Measurements from ENCODE around the gene HCN2.
A peak's percentile ranks its signal among the peaks of the same experiment; 100 is the strongest.

Gene HCN2

DNA sequence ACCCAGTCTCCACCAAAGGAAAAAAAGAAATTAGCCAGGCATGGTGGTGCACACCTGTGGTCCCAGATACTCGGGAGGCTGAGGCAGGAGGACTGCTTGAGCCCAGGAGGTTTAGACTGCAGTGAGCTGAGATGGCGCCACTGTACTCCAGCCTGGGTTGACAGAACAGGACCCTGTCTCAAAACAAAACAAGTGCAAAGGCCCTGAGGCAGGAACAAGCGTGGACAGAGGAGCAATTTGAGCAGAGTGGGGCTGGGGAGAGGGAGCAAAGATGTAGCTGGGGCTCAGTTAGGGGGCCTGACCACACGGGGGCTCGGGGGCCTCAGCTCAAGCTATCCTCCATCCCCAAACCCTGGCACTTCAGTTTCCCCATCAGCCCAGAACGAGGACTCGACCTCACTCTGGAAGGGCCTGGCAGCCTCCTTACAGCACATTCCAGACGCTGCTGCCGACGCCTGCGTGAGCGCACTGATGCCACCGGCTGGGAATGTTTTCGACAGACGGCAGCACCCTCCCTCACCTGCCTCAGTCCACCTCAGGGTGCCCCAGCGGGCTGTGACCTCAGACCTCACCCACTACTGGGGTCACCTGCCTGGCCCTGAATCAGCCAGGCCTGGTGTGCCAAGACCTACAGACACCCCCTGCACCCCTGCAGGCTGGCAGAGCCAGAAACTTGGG lies 45.4 kb downstream of the HCN2 start:
- DNase-seq (ENCODE audit: extremely low read depth, low read depth): no peak
- TF ChIP-seq, protein P1, sequence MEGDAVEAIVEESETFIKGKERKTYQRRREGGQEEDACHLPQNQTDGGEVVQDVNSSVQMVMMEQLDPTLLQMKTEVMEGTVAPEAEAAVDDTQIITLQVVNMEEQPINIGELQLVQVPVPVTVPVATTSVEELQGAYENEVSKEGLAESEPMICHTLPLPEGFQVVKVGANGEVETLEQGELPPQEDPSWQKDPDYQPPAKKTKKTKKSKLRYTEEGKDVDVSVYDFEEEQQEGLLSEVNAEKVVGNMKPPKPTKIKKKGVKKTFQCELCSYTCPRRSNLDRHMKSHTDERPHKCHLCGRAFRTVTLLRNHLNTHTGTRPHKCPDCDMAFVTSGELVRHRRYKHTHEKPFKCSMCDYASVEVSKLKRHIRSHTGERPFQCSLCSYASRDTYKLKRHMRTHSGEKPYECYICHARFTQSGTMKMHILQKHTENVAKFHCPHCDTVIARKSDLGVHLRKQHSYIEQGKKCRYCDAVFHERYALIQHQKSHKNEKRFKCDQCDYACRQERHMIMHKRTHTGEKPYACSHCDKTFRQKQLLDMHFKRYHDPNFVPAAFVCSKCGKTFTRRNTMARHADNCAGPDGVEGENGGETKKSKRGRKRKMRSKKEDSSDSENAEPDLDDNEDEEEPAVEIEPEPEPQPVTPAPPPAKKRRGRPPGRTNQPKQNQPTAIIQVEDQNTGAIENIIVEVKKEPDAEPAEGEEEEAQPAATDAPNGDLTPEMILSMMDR (IDR thresholded peaks at IDR 0.05; ENCODE audit: low read depth, low read length): no peak

DNA sequence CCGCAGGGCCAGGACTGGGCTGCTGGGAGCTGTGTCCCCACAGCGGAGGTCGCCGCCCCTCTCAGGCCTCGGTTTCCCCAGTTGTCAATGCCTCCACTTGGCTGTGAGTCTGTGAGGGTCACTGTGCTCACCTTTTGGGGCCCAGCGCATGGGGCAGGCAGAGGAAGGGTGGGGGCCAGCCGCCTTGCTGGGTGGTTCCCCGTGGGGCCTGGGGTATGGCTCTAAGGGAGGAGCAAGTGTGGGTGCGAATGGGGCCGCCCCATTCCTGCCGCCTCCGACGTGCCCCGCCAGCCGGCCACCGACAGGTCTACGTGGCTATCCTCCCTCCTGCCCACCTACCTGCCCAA lies 49.2 kb downstream of the HCN2 start:
- no peak for DNase-seq (ENCODE audit: extremely low read depth, low read depth)
- TF ChIP-seq, protein P1 (IDR thresholded peaks at IDR 0.05; ENCODE audit: low read depth, low read length): no peak

DNA sequence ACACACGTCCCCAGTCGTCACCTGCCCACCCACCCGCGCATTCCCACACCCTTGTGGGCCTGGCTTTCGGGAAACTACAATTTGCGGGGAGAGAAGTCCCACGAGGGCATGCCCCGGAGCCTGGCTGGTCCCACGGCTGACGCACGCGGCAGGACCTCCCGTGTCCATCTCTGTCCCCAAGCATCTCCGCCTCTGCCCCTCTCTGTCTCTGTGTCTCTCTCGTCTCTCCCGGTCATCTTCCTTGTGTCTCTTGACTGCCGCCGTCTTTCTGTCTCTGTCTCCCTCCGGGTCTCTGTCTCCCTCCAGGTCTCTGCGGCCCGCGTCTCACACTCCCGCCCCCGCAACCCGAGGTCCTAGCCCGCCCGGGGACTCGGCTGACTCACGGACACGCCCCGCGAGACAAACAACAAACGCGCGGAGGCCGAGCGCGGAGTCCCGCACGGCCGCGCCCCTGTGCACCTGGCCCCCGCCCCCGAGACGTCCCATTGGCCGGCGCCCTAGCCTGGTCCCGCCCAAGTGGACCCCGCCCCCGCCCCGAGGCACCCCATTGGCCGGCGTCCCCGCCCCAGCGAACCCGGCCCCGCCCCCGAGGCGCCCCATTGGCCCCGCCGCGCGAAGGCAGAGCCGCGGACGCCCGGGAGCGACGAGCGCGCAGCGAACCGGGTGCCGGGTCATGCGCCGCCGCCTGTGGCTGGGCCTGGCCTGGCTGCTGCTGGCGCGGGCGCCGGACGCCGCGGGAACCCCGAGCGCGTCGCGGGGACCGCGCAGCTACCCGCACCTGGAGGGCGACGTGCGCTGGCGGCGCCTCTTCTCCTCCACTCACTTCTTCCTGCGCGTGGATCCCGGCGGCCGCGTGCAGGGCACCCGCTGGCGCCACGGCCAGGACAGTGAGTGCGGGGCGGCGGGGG lies 49.8 kb downstream of the HCN2 start, which contains the start of gene FGF22:
Gene FGF22 (plus strand): TSS at position 627 of the 908 bp plus-strand sequence. CDS start 47 bp downstream, at position 674.
- DNase-seq (ENCODE audit: extremely low read depth, low read depth): peak; percentile 46
- TF ChIP-seq, protein P1 (IDR thresholded peaks at IDR 0.05; ENCODE audit: low read depth, low read length): no peak

DNA sequence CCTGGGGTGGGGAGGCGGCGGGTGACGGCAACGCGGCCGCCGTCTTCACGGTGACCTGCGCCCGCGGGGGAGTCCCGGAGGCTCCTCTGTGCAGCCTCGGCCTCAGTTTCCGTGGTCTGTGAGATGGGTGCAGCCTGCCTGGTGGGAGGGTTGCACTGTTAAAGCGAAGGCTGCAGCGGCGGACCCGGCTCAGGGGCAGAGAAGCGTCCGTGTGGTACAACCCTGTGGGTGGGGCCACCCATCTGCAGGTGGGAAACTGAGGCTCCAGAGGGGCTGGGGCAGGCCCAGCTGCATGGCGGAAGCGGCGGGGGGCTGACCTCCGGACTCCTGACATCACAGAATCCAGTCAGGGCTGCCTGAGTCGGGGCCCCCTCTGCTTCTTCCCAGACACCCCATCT lies 50.5 kb downstream of the HCN2 start:
- DNase-seq (ENCODE audit: extremely low read depth, low read depth): no peak
- TF ChIP-seq, protein P1 (IDR thresholded peaks at IDR 0.05; ENCODE audit: low read depth, low read length): no peak

DNA sequence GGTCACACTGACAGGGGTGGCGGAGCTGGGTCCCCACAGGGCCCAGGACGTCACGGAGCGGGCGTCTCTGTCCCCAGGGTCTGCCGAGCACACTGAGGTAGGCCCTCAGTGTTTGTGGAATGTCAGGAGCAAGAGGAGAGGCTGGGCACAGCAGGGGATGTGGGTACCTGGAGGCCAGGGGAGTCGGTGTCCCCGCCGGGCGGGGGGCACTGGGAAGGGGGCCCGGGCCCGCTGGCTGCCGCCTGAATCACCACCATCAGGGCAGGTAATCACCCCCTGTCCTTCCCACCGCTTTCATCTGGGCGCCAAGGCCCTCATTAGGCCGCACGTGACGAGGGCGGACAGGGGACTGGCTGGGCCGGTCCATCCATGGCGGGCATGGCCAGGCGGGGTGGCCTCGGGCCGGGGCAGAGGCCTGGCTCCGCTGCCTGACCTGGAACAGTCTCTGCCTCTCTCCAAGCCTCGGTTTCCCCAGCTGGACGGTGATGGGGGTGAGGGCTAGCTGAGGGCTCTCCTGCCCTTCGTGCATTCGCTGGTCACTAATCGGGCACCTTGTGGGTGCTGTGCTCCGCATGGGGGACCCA lies 51.0 kb downstream of the HCN2 start:
- TF ChIP-seq, protein P1 (IDR thresholded peaks at IDR 0.05; ENCODE audit: low read depth, low read length): no peak
- DNase-seq (ENCODE audit: extremely low read depth, low read depth): no peak

DNA sequence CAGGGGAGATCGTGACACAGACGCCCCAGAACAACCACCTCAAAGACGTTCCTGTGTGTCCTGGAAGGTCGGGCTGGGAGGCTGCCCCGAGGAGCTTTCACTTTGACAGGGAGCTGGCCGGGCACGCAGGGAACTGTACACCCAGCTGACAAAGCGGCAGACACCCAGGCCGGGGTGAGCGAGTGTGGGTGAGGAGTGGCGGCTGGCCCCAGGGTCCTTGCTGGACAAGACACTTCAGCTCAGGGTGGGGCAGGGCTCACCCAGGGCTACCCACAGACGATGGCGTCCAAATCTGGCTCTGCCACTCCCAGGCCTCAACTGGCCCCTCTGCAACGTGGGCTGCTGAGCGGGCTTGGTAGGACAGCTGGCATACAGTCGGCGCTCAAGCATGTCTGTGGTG lies 52.0 kb downstream of the HCN2 start:
- DNase-seq (ENCODE audit: extremely low read depth, low read depth): no peak
- TF ChIP-seq, protein P1 (IDR thresholded peaks at IDR 0.05; ENCODE audit: low read depth, low read length): no peak

Measured in AG09319 (cell line).